ENCODE results near the gene KRTAP10-1.

- TF ChIP-seq EZH2 (IDR thresholded peaks at IDR 0.05) (no peak), POLR2AphosphoS5 (IDR thresholded peaks at IDR 0.05; ENCODE audit: borderline replicate concordance, low read depth, low read length) (no peak), FOXP2 (optimal IDR thresholded peaks at IDR 0.05; ENCODE audit: control extremely low read depth, extremely low read length, insufficient read depth) (no peak)
Observed at GRCh38 chr21:44522753-44523204, 17.2 kb downstream of the KRTAP10-1 start.
